Motor neuron (in vitro differentiated cells): ENCODE results near the gene CYP19A1. TPM values are rescaled to one million over a fixed set of nuclear protein-coding genes. Genes with fewer than 3 reads are reported as not detected.

Experiments
- ATAC-seq, 8 experiments: fragments of 200-7000 bp; cut with Tn5 transposase; replicated peaks in 6 of 8; 2 replicates each; pipeline ENCODE4 v1.8.0; 2021; ENCODE audit warnings: mild to moderate bottlenecking in 8 of 8, moderate library complexity in 8 of 8
- H3K27ac ChIP-seq, 2 donors: fragments of 250-450 bp; sonication (Bioruptor Pico); 2 replicates each; pipeline ENCODE4 v1.9.0; 2021; ENCODE audit warnings: antibody characterized with exemption in 2 of 2, mild to moderate bottlenecking in 2 of 2, moderate library complexity in 1 of 2
- H3K4me1 ChIP-seq, 2 donors: fragments of 250-450 bp; sonication (Bioruptor Pico); replicated peaks in 1 of 2; 2 replicates each; pipeline ENCODE4 v1.6.1; 2021; ENCODE audit warnings: antibody characterized with exemption in 2 of 2, mild to moderate bottlenecking in 2 of 2, moderate library complexity in 1 of 2
- H3K4me3 ChIP-seq, 5 donors: fragments of 250-450 bp; sonication (Bioruptor Pico); 2 replicates each; pipeline ENCODE4 v1.9.0; 2021; ENCODE audit warnings: antibody characterized with exemption in 5 of 5, mild to moderate bottlenecking in 5 of 5, moderate library complexity in 4 of 5
- WGBS, 10 experiments: fragments of 450-650 bp; shearing (Covaris generic); methylation state at CpG; one replicate each; pipeline ENCODE4 v1.0.0; 2022; 5-methylcytosine and 5-hydroxymethylcytosine counted together
- in situ Hi-C, 9 experiments: fragments of 400-800 bp; cut with MboI; loops; one replicate each; pipeline ENCODE4 v1.15.0; 2021; ENCODE audit warnings: low sequenced_read_pairs in 9 of 9, low pct_unique_long_range_greater_than_20kb in 2 of 9; ENCODE audit not compliant: unreplicated experiment in 9 of 9
- total RNA-seq, 8 experiments: library from RNA; unstranded; fragments of 300-600 nt; gene quantifications; 2 replicates each; pipeline versions ENCODE4 v1.2.3 to v1.2.4, GENCODE V29; 2022

The CYP19A1 gene
- total RNA-seq, 8 experiments from 2014 or later: 0.56 to 8.2 (median 1.7) TPM

DNA sequence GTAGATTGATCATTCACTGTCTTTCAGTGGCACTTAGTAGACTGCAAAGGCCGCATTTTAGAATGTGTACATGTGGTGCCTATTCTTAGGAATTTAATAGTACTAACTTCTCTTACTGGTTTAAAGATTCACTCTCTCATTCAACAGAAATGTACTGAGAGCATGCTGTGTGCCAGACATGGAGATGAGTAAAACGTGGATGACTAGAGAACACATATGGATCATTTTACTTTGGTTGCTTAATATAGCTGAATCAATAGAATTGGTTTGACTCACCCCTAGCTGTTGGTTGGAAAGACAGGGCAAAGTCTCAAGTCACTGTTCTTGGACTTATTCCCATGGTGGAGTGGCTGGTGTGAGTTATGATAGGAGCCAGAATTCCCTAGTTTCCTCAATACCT lies 134.6 kb downstream of the CYP19A1 start:
- in situ Hi-C loops: loop anchor here in 1 of 9 experiments (25.0 kb wide), 1 partner anchor 184 kb away; no protein-coding TSS in a partner anchor
- peak in 1 of 8 experiments; percentile 62 for ATAC-seq
- peaks cover 0 to 5% of the 10 kb centered on the region in 2 donors for H3K4me1 ChIP-seq
- WGBS, 10 experiments: 0 to 100% (median 67%) methylated on average over 1 to 2 of the region's 2 CpGs; no CpG with 5 or more reads in 1 of the 10 experiments
- H3K27ac ChIP-seq: no peak overlapping the region
- no peak overlapping the region for H3K4me3 ChIP-seq

DNA sequence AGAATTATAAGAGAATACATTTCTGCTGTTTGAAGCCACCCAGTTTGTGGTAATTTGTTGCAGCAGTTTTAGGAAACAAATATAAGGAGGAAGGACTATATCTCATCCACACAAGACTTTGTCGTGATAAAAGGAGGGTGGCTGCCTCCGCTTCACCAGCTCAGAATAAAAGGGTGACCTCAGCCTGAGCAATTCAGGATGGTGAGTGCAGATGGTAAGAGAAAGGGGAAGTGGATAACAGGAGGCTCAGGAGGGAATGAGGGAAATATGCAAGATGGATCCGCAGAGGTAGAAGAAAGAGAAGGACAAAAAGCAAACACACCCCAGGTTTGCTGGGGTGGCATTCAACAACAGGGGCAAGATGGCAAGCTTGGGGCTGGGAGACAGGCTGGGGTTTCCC lies 135.6 kb downstream of the CYP19A1 start:
- no peak overlapping the region for H3K27ac ChIP-seq
- peaks cover 0 to 5% of the 10 kb centered on the region in 2 donors for H3K4me1 ChIP-seq
- WGBS, 10 experiments: 35 to 83% (median 65%) methylated on average over 1 to 3 of the region's 3 CpGs; no CpG with 5 or more reads in 3 of the 10 experiments
- ATAC-seq: peak in 1 of 8 experiments; percentile 29
- in situ Hi-C loops: loop anchor here in 1 of 9 experiments (25.0 kb wide), 1 partner anchor 185 kb away; no protein-coding TSS in a partner anchor
- H3K4me3 ChIP-seq: no peak overlapping the region

DNA sequence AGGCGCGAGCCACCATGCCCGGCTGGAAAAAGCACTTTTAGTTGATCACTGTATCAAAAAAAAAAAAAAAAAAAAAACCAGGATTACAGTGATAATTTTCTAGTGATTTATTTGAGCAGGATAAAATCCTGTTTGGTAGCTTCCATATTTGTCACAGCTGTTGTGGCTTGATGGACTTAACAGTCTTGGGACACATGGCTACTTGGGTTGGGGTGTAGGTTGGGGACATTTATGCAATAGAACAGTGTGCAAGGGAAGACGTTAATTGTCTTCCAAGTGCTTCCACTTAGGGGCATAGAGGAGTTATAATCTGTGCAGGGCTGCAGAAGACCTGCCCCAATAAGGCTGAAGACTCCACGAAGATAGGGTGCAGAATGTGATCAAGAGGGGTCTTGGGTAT lies 136.8 kb downstream of the CYP19A1 start:
- H3K4me1 ChIP-seq: no peaks in the 10 kb centered on the region
- in situ Hi-C loops: loop anchor here in 1 of 9 experiments (25.0 kb wide), 1 partner anchor 186 kb away; no protein-coding TSS in a partner anchor
- ATAC-seq: no peak
- H3K27ac ChIP-seq: no peak overlapping the region
- H3K4me3 ChIP-seq: no peak overlapping the region
- 20 to 100% (median 84%) methylated on average over 1 to 5 of the region's 5 CpGs; no CpG with 5 or more reads in 2 of the 10 experiments for WGBS, 10 experiments

DNA sequence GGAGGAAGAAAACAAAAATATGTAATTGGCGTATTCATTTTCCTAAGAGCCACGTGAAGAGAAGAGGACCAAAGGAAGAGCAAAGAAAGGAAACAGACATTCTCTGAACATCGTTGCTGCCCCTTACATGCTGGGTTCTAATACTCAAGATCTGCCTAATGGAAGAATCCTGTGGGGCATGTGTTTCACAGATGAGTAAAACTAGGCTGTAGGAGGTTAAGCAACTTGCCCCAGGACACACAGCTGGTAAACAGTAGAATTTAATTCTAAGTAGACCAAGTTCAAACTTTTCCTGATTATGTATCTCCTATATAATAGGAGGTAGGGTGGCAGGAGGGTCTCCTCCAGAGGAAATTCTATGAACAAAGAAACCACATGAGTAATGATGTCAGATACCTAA lies 137.6 kb downstream of the CYP19A1 start:
- H3K27ac ChIP-seq: no peak overlapping the region
- H3K4me1 ChIP-seq: no peaks in the 10 kb centered on the region
- in situ Hi-C loops: loop anchor here in 1 of 9 experiments (25.0 kb wide), 1 partner anchor 187 kb away; no protein-coding TSS in a partner anchor
- peak in 2 of 8 experiments; percentile 47 to 79 for ATAC-seq
- WGBS, 10 experiments: 17 to 100% (median 66%) methylated on average over 2 to 3 of the region's 3 CpGs; no CpG with 5 or more reads in 2 of the 10 experiments
- no peak overlapping the region for H3K4me3 ChIP-seq

DNA sequence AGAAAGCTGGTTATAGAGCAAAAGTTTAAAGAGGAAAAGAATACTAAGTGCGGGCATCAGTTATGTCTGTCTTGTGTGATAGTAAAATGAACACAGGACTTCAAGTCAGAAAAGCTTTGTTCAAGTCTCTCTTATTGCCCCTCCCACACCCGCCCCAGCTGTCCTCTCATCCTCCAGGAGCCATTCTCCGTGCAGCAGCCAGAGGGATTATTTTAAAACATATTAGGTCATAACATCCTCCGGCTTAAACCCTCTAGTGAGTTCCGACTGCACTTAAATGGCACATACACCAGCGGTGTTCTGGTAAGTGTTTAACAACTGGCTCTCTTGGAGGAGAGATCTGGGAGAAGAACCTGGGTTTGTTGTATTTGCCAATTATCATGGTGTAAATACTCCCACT lies 138.9 kb downstream of the CYP19A1 start:
- no peak overlapping the region for H3K4me3 ChIP-seq

DNA sequence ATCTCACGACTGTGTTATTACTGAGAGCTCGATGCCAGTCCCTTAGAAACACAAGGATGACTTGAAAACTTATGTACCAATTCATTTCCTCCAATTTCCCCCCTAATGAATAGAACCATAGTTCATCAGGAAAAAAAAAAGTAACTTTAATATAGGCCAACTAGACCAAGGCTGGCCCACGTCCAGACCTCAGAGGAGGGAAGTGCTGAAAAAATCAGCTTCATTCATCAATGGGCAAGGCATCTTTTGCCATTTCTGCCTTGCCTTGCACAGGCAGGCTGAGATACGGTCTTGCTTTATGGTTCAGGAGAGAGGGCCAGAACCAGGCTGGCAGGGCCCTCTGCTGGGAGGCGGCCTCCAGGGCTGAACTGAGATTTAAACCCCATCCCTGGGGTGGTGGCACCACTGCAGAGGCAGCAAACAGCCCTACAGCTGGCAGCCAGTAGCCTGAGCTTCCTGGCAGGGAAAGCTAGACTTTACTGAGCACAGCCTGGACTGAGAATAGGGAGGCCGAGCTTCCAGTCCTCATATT lies 139.6 kb downstream of the CYP19A1 start:
- in situ Hi-C loops: no loop called here

More for the DNA sequence above, 138.9 kb downstream of the CYP19A1 start:
- Histone ChIP-seq H3K4me1 (no peaks in the 10 kb centered on the region), H3K27ac (no peak overlapping the region)
- in situ Hi-C loops: no loop called here
- 69 to 100% (median 91%) methylated on average over 2 to 6 of the region's 6 CpGs; no CpG with 5 or more reads in 1 of the 10 experiments for WGBS, 10 experiments
- ATAC-seq: no peak

DNA sequence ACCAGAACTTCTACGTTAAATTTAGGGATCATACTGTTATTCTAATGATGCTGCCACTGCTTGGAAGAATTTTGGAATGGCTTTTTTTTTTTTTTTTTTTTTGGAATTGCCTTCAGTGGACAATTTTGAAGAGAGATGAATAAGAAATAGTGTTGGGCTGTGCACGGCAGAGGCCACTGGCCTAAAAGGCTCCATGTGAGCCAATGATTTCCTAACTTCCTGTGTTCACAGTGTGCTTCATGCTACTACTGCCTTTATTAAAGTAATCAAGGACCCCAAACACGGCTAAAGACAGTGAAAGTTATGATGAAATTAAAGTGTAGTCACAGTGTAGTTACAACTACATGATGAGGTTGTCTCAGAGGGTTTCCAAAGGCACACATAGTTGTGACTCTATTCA lies 142.9 kb downstream of the CYP19A1 start:
- 0 to 100% (median 60%) methylated on average over 2 to 3 of the region's 3 CpGs; no CpG with 5 or more reads in 2 of the 10 experiments for WGBS, 10 experiments
- H3K4me3 ChIP-seq: no peak overlapping the region
- H3K27ac ChIP-seq: no peak overlapping the region
- in situ Hi-C loops: no loop called here
- ATAC-seq: no peak
- H3K4me1 ChIP-seq: no peaks in the 10 kb centered on the region

More for the DNA sequence above, 139.6 kb downstream of the CYP19A1 start:
- no peak overlapping the region for H3K27ac ChIP-seq
- no peaks in the 10 kb centered on the region for H3K4me1 ChIP-seq
- 50 to 100% (median 84%) methylated on average over 1 to 5 of the region's 6 CpGs for WGBS, 10 experiments
- H3K4me3 ChIP-seq: no peak overlapping the region
- ATAC-seq: no peak

DNA sequence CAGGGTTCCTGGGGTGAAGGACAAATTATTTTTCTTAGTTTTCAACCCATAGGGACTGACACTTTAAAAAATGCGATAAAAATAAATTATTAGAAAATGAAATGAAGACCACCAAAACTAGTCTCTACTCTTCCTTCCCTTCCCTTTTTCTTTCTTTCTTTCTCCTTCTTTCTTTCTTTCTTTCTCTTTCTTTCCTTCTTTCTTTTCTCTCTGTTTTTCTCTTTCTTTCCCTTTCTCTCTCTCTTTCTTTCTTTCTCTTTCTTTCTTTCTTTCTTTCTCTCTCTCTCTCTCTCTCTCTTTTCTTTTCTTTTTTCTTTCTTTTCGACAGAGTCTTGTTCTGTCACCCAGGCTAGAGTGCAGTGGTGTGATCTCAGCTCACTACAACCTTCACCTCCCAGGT lies 144.4 kb downstream of the CYP19A1 start:
- WGBS, 10 experiments: 0 to 100% (median 64%) methylated on average over 1 to 2 of the region's 2 CpGs
- Histone ChIP-seq H3K4me1 (peaks cover 0 to 4% of the 10 kb centered on the region in 2 donors), H3K4me3 (no peak overlapping the region), H3K27ac (no peak overlapping the region)
- ATAC-seq: no peak
- in situ Hi-C loops: no loop called here

DNA sequence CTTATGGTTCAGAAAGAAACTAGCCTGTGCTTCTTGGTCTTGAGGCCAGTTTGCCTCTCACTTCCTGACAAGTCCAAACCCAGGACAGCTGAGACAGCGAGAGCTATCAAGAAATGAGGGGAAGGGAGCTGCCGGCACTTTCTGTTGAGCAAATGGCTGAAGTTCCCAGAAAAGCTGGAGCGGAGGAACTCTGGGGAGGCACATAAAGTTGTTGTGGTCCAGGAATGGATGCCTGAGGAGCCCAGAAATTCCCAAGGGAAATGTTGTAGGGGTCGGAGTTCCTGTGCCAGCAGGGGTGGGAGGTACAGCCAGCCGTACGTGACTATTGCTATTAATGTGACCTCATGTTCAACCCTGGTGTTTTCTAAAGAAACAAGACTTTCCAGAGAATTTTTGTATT lies 144.9 kb downstream of the CYP19A1 start:
- Histone ChIP-seq H3K4me1 (peaks cover 0 to 4% of the 10 kb centered on the region in 2 donors), H3K4me3 (no peak overlapping the region), H3K27ac (no peak overlapping the region)
- ATAC-seq: no peak
- 72 to 100% (median 86%) methylated on average over 1 to 6 of the region's 6 CpGs; no CpG with 5 or more reads in 2 of the 10 experiments for WGBS, 10 experiments
- in situ Hi-C loops: no loop called here

DNA sequence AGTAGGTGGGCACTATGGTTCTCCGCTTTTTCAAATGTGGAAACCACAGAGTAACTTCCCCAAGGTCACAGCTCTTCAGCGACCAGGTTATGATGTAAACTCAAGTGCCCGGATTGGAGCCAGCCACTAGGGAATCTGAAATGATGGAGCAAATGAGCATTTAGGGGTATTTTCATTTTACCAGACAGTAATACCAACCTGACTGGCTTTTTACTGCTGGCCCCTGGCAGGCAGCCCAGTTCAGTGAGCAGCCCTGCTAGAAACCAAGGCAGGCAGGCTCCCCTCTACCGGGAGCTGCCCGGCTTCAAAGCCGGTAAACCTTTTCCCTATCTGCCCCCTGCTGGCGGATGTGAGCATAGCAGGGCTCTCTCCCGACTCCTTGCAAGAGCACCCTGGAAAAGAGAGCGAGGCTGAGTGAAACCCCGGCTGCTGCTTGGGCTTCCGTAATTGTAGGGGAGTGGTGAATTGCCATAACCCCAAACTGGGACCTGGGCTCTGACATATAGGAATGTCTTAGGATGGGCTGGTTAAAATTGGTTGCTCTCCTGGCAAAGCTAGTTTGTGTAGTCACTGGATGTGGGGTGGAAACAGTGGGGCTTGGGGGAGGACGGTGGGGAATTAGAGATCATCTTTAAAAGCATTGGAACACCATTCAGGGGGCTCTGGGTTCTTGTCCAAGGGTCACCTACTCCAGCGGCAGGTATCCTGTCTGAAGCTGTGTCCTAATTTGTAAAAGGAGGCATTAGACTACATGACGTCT lies 145.7 kb downstream of the CYP19A1 start:
- Histone ChIP-seq H3K27ac (no peak overlapping the region), H3K4me1 (peaks cover 0 to 4% of the 10 kb centered on the region in 2 donors), H3K4me3 (no peak overlapping the region)
- peak; percentile 47 to 98 (median 80) for ATAC-seq
- 17 to 100% (median 49%) methylated on average over 1 to 6 of the region's 14 CpGs; no CpG with 5 or more reads in 1 of the 10 experiments for WGBS, 10 experiments
- in situ Hi-C loops: no loop called here

DNA sequence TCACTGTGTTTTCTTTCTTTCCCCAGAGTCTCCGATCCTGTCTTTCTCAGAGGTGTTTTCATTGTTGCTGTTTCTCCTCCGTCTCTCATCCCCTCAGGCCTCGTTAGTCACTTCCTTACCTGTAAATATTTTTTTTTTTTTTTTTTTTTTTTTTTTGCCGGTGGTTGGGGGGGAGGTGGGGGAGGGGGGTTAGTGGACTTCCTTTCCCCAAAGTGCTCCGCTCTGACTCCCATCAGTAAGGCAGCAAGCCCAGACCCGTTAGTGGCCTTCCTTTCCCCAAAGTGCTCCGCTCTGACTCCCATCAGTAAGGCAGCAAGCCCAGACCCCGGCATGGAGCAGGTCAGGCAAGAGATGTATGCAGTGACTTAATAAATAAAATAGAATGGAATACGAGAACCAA lies 146.6 kb downstream of the CYP19A1 start:
- Histone ChIP-seq H3K4me1 (peaks cover 0 to 4% of the 10 kb centered on the region in 2 donors), H3K27ac (no peak overlapping the region), H3K4me3 (no peak overlapping the region)
- ATAC-seq: no peak
- in situ Hi-C loops: no loop called here
- 38 to 100% (median 77%) methylated on average over 1 to 9 of the region's 9 CpGs; no CpG with 5 or more reads in 2 of the 10 experiments for WGBS, 10 experiments

DNA sequence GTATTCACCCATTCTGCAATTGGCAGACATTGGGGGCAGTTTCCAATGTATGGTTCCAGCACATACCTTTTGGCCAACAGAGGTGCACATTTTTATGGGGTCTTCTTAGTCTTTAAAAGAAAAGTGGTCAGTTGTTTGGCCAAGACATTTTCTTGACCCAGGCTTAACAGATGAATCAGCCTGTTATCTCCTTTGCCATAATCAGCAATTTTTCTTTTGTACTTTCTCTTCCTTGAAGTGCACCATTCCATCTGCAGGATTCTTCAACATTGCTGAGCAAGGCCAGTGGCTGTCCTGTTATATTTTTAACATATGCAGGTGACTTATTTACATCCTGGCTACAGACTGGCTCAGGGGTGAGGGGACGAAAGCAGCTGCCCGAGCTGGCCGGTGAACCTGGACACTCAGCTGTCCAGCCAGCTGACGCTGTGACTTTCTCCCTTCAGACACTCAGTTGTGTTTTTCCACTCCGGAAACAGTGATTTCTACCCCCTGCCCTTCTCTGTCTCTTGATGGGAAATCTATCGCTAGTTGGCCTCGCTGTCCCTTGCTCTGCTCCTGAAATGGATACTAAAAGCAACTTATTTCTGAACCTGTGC lies 147.2 kb downstream of the CYP19A1 start:
- ATAC-seq: no peak
- in situ Hi-C loops: no loop called here
- 54 to 100% (median 89%) methylated on average over 2 to 7 of the region's 7 CpGs; no CpG with 5 or more reads in 1 of the 10 experiments for WGBS, 10 experiments
- Histone ChIP-seq H3K4me1 (peaks cover 0 to 4% of the 10 kb centered on the region in 2 donors), H3K4me3 (no peak overlapping the region), H3K27ac (no peak overlapping the region)
